A549 (cell line): ENCODE results near the gene BTG3. TPM values are rescaled to one million over a fixed set of nuclear protein-coding genes. Genes with fewer than 3 reads are reported as not detected.

Experiments
- ATAC-seq, 2 experiments: fragments of 200-7000 bp in 1 of 2; fragments of >200 bp in 1 of 2; cut with Nextera tagmentation in 1 of 2; cut with Tn5 transposase in 1 of 2; 3 replicates each; pipeline versions ENCODE4 v1.8.0 to v1.9.1; 2018 to 2020; ENCODE audit warnings: mild to moderate bottlenecking in 1 of 2, moderate library complexity in 1 of 2
- CTCF ChIA-PET: fragments of 300-600 bp; sonication (Branson Sonifier 250); formaldehyde crosslinking; extraction: SDS; loops from one replicate; lab custom pipeline; 2021; ENCODE audit warnings: antibody characterized with exemption, inconsistent platforms; lab: Yijun Ruan, JAX
- POLR2A ChIA-PET: fragments of 350-600 bp; formaldehyde crosslinking; extraction: SDS; loops from one replicate; lab custom pipeline; 2021; ENCODE audit warnings: antibody characterized with exemption, inconsistent platforms; lab: Yijun Ruan, JAX
- DNase-seq, 2 experiments: peaks; one replicate each; pipeline versions ENCODE4 v3.0.0 to v3.0.0-alpha.2; 2011 to 2016; ENCODE audit warnings: low read depth in 1 of 2, low spot score in 1 of 2
- FAIRE-seq: peaks from 2 replicates; lab custom pipeline; 2011; peaks lifted over from hg19 to GRCh38; lab: Jason Lieb, UNC
- H3K27ac ChIP-seq, 2 experiments: fragments of >200 bp; sonication (Bioruptor Twin); formaldehyde crosslinking; 3 replicates each; pipeline ENCODE4 v1.5.1; 2016 to 2017
- H3K4me1 ChIP-seq: fragments of >200 bp; sonication (Bioruptor Twin); formaldehyde crosslinking; 3 replicates; pipeline ENCODE4 v1.6.1; 2016
- H3K4me2 ChIP-seq: fragments of >200 bp; sonication (Bioruptor Twin); formaldehyde crosslinking; 3 replicates; pipeline ENCODE4 v1.6.1; 2016
- H3K4me3 ChIP-seq: fragments of >200 bp; sonication (Bioruptor Twin); formaldehyde crosslinking; 3 replicates; pipeline ENCODE4 v1.5.1; 2016
- H3K9me3 ChIP-seq: fragments of >200 bp; sonication (Bioruptor Twin); formaldehyde crosslinking; 3 replicates; pipeline ENCODE4 v1.6.1; 2016
- ATOH8 ChIP-seq: fragments of 250-450 bp; sonication (Bioruptor Pico); IDR thresholded peaks from 2 replicates; pipeline ENCODE4 v1.5.0; 2020; ENCODE audit warnings: low read depth, mild to moderate bottlenecking, moderate library complexity
- CBX2 ChIP-seq: fragments of 200-600 bp; sonication (generic); IDR thresholded peaks from 2 replicates; pipeline ENCODE4 v1.6.1; 2016; ENCODE audit warnings: low read depth, mild to moderate bottlenecking, borderline replicate concordance
- CTCF ChIP-seq: fragments of >200 bp; sonication (Bioruptor Twin); formaldehyde crosslinking; IDR thresholded peaks from 3 replicates; pipeline ENCODE4 v1.5.1; 2016
- E2F6 ChIP-seq: IDR thresholded peaks from 2 replicates; pipeline ENCODE4 v1.6.1; 2012; ENCODE audit warnings: low read depth, borderline replicate concordance
- ELK1 ChIP-seq: fragments of 150-350 bp; IDR thresholded peaks from 2 replicates; pipeline ENCODE4 v1.6.1; 2014; ENCODE audit warnings: low read depth, mild to moderate bottlenecking, low read length
- EP300 ChIP-seq, 2 experiments: fragments of >200 bp; sonication (Bioruptor Twin); formaldehyde crosslinking; IDR thresholded peaks; 2 replicates in 1 of 2; 3 replicates in 1 of 2; pipeline ENCODE4 v1.6.1; 2016 to 2017
- FOSL2 ChIP-seq, 2 experiments: fragments of 450-650 bp in 1 of 2; fragments of >200 bp in 1 of 2; sonication (Bioruptor Twin) in 1 of 2; formaldehyde crosslinking; IDR thresholded peaks; 2 replicates each; pipeline versions ENCODE4 v1.5.0 to v1.6.1; 2016 to 2020; ENCODE audit warnings: mild to moderate bottlenecking in 1 of 2, moderate library complexity in 1 of 2
- FOXS1 ChIP-seq: fragments of 250-450 bp; sonication (Bioruptor Pico); IDR thresholded peaks from 2 replicates; pipeline ENCODE4 v1.5.0; 2020; ENCODE audit warnings: mild to moderate bottlenecking, moderate library complexity
- GATA3 ChIP-seq: IDR thresholded peaks from 2 replicates; pipeline ENCODE4 v1.6.1; 2012; ENCODE audit warnings: borderline replicate concordance
- JUNB ChIP-seq: fragments of >200 bp; sonication (Bioruptor Twin); formaldehyde crosslinking; IDR thresholded peaks from 2 replicates; pipeline ENCODE4 v1.6.1; 2016
- MAFK ChIP-seq: fragments of 450-650 bp; IDR thresholded peaks from 2 replicates; pipeline ENCODE4 v1.6.1; 2014; ENCODE audit not compliant: partially characterized antibody
- MAZ ChIP-seq: fragments of 150-350 bp; IDR thresholded peaks from 2 replicates; pipeline ENCODE4 v1.6.1; 2014; ENCODE audit warnings: antibody characterized with exemption, low read depth, low read length, borderline replicate concordance
- NFE2L2 ChIP-seq: fragments of 150-350 bp; conservative IDR thresholded peaks from 2 replicates; pipeline ENCODE4 v1.6.1; 2014; ENCODE audit warnings: low read length
- NPAS2 ChIP-seq: fragments of 250-450 bp; sonication (Bioruptor Pico); IDR thresholded peaks from 2 replicates; pipeline ENCODE4 v1.8.0; 2022; ENCODE audit warnings: mild to moderate bottlenecking, moderate library complexity, borderline replicate concordance
- NR3C1 ChIP-seq: fragments of >200 bp; sonication (Bioruptor Twin); formaldehyde crosslinking; IDR thresholded peaks from 3 replicates; pipeline ENCODE4 v1.6.1; 2017
- PHF8 ChIP-seq: fragments of 200-600 bp; sonication (generic); IDR thresholded peaks from 2 replicates; pipeline ENCODE4 v1.6.1; 2016; ENCODE audit warnings: low read depth, mild to moderate bottlenecking, antibody characterized with exemption, moderate library complexity, borderline replicate concordance
- POLR2A ChIP-seq: IDR thresholded peaks from 2 replicates; pipeline ENCODE4 v1.6.1; 2012; ENCODE audit warnings: mild to moderate bottlenecking, low read length
- POLR2AphosphoS2 ChIP-seq: conservative IDR thresholded peaks from 2 replicates; pipeline ENCODE4 v1.6.1; 2012; ENCODE audit warnings: low read length, improper control_type of control experiment, inconsistent platforms
- RAD21 ChIP-seq, 2 experiments: fragments of >200 bp in 1 of 2; sonication (Bioruptor Twin) in 1 of 2; formaldehyde crosslinking in 1 of 2; IDR thresholded peaks in 1 of 2; conservative IDR thresholded peaks in 1 of 2; 2 replicates in 1 of 2; 3 replicates in 1 of 2; pipeline ENCODE4 v1.6.1; 2012 to 2018; ENCODE audit warnings: inconsistent platforms in 1 of 2
- RFX5 ChIP-seq: fragments of 450-650 bp; IDR thresholded peaks from 2 replicates; pipeline ENCODE4 v1.7.1; 2014; ENCODE audit warnings: antibody characterized with exemption, mild to moderate bottlenecking, moderate library complexity
- RNF2 ChIP-seq: fragments of 200-600 bp; sonication (generic); IDR thresholded peaks from 2 replicates; pipeline ENCODE4 v1.6.1; 2016; ENCODE audit warnings: low read depth, mild to moderate bottlenecking, antibody characterized with exemption, moderate library complexity, borderline replicate concordance
- SREBF2 ChIP-seq: fragments of 450-650 bp; IDR thresholded peaks from 2 replicates; pipeline ENCODE4 v1.6.1; 2014; ENCODE audit warnings: mild to moderate bottlenecking, moderate library complexity
- TFCP2L1 ChIP-seq: fragments of 250-450 bp; sonication (Bioruptor Pico); IDR thresholded peaks from 2 replicates; pipeline ENCODE4 v1.5.0; 2021; ENCODE audit warnings: mild to moderate bottlenecking
- ZFP36 ChIP-seq: fragments of 450-650 bp; IDR thresholded peaks from 2 replicates; pipeline ENCODE4 v1.6.1; 2014; ENCODE audit warnings: borderline replicate concordance; ENCODE audit not compliant: partially characterized antibody
- ZSCAN20 ChIP-seq: fragments of 250-450 bp; sonication (Bioruptor Pico); IDR thresholded peaks from 2 replicates; pipeline ENCODE4 v1.8.0; 2022; ENCODE audit warnings: mild to moderate bottlenecking, moderate library complexity
- WGBS: methylation state at CpG from one replicate; pipeline ENCODE4 v1.1.6; 2017; ENCODE audit errors: missing lambda C conversion rate; 5-methylcytosine and 5-hydroxymethylcytosine counted together
- polyA plus RNA-seq, 4 experiments: library from polyadenylated mRNA; depleted of rRNA in 3 of 4; stranded (reverse); fragments of >200 nt; fragmentation: RNase III in 1 of 4; extraction: RNeasy Plus Mini Kit Qiagen cat#74134 plus additional on column Dnase treatment in 1 of 4; gene quantifications; 2 replicates in 3 of 4; 3 replicates in 1 of 4; pipeline ENCODE4 v1.2.3, GENCODE V29; 2011 to 2017

The BTG3 gene
- polyA plus RNA-seq, 2 of the 4 experiments (the other 2 are of a cell fraction): 19.6 to 46.1 TPM

- WGBS: 42% methylated on average over 4 of the region's 4 CpGs
- ChIA-PET CTCF (no interaction called here), POLR2A (no interaction called here)
Measured at GRCh38 chr21:17631195-17631594, 18.5 kb upstream of the BTG3 start.

GRCh38 chr21:17622018-17622417 is 9.3 kb upstream of the BTG3 start:
- Histone ChIP-seq H3K4me3 (no peak overlapping the region), H3K9me3 (no peaks in the 10 kb centered on the region), H3K27ac (no peak overlapping the region), H3K4me1 (no peaks in the 10 kb centered on the region), H3K4me2 (no peak overlapping the region)
- ChIA-PET CTCF (interaction anchor here (0.7 kb wide), 1 partner anchor 23 kb away, joined by 3 read pairs; no protein-coding TSS in a partner anchor), POLR2A (interaction anchor here (0.6 kb wide), 1 partner anchor 77 kb away, joined by 5 read pairs; no protein-coding TSS in a partner anchor)
- DNase-seq: no peak
- WGBS: 5% methylated on average over 2 of the region's 2 CpGs
- peak; percentile 59 for TF ChIP-seq MAFK
- no peak for TF ChIP-seq RFX5
- FAIRE-seq: no peak
- ATAC-seq: no peak

More at GRCh38 chr21:17631195-17631594, 18.5 kb upstream of the BTG3 start:
- no peaks in the 10 kb centered on the region for H3K4me1 ChIP-seq
- FAIRE-seq: no peak
- DNase-seq: no peak
- no peak overlapping the region for H3K27ac ChIP-seq
- no peak overlapping the region for H3K4me3 ChIP-seq
- H3K9me3 ChIP-seq: no peaks in the 10 kb centered on the region
- no peak for ATAC-seq
- TF ChIP-seq E2F6 (no peak), JUNB (no peak), FOXS1 (no peak), POLR2A (no peak), CTCF (no peak), NPAS2 (CRISPR knock-in tag) (no peak), TFCP2L1 (no peak)
- H3K4me2 ChIP-seq: no peak overlapping the region

- POLR2A ChIA-PET: no interaction called here
- H3K9me3 ChIP-seq: no peaks in the 10 kb centered on the region
- CTCF ChIA-PET: no interaction called here
- ATAC-seq: no peak
- H3K4me3 ChIP-seq: no peak overlapping the region
- TF ChIP-seq POLR2AphosphoS2: no peak
- TF ChIP-seq POLR2A: no peak
- TF ChIP-seq NFE2L2: no peak
- no peak for TF ChIP-seq FOXS1
- TF ChIP-seq RFX5: no peak
- no peak for TF ChIP-seq RNF2
- no peak for TF ChIP-seq PHF8
- no peak for TF ChIP-seq RAD21 (conservative IDR thresholded peaks at IDR 0.05 in 1 of 2, IDR thresholded peaks at IDR 0.05 in 1 of 2)
- no peaks in the 10 kb centered on the region for H3K4me1 ChIP-seq
- DNase-seq: no peak
- FAIRE-seq: no peak
- H3K4me2 ChIP-seq: no peak overlapping the region
- 84% methylated on average over 1 of the region's 1 CpG for WGBS
- H3K27ac ChIP-seq: no peak overlapping the region
Measured at GRCh38 chr21:17616831-17617230, 4.1 kb upstream of the BTG3 start.

- peak overlapping the region; percentile 90 for H3K4me2 ChIP-seq
- 55% methylated on average over 12 of the region's 16 CpGs for WGBS
- H3K4me1 ChIP-seq: 0 out of 3 replicates have a peak, but pooled peaks cover 7% of the 10 kb centered on the region
- peak overlapping the region; percentile 95 for H3K4me3 ChIP-seq
- FAIRE-seq (no peak), DNase-seq (peak in 1 of 2 experiments; percentile 11), ATAC-seq (peak; percentile 8 to 31; a peak in 2 of 6 replicates)
- CTCF ChIA-PET: no interaction called here
- H3K9me3 ChIP-seq: no peaks in the 10 kb centered on the region
- H3K27ac ChIP-seq: peak overlapping the region; percentile 82 to 96; a peak in 5 of 6 replicates
- POLR2A ChIA-PET: no interaction called here
- TF ChIP-seq ELK1 (no peak), ZFP36 (no peak), FOXS1 (no peak), FOSL2 (IDR thresholded peaks at IDR 0.05) (no peak), FOSL2 (CRISPR knock-in tag; IDR thresholded peaks at IDR 0.05) (no peak), E2F6 (no peak), CBX2 (no peak), SREBF2 (no peak), ZSCAN20 (no peak), MAZ (no peak), NR3C1 (no peak), PHF8 (no peak), POLR2AphosphoS2 (no peak), EP300 (IDR thresholded peaks at IDR 0.05) (no peak), GATA3 (no peak), RNF2 (no peak), TFCP2L1 (no peak), JUNB (no peak), ATOH8 (no peak)
Measured at GRCh38 chr21:17613242-17613676, 558 bp upstream of the BTG3 start.
